HL-60 (cell line): Measurements from ENCODE around the gene SCAF4.

ENCODE experiments used
- DNase-seq, 2 experiments: peaks; one replicate each; pipeline ENCODE4 v3.0.0-alpha.2; 2010 to 2020; ENCODE audit warnings: low read depth in 1 of 2, low spot score in 1 of 2
- H3K27ac ChIP-seq: fragments of 250-450 bp; sonication (Bioruptor Pico); replicated peaks from 2 replicates; pipeline ENCODE4 v1.5.1; 2020; ENCODE audit warnings: mild to moderate bottlenecking, moderate library complexity
- H3K27me3 ChIP-seq: fragments of 250-450 bp; sonication (Bioruptor Pico); 2 replicates; pipeline ENCODE4 v1.5.1; 2021; ENCODE audit warnings: mild to moderate bottlenecking, moderate library complexity; ENCODE audit not compliant: insufficient read depth, poor library complexity, severe bottlenecking
- H3K4me3 ChIP-seq: replicated peaks from 2 replicates; pipeline ENCODE4 v1.5.1; 2011; ENCODE audit warnings: mild to moderate bottlenecking, control low read depth, low read length; ENCODE audit not compliant: insufficient read depth
- CTCF ChIP-seq: IDR thresholded peaks from one replicate; pipeline ENCODE4 v1.5.1; 2011; ENCODE audit warnings: low read length, control low read depth, inconsistent platforms; ENCODE audit not compliant: insufficient read depth
- GABPA ChIP-seq: IDR thresholded peaks from 2 replicates; pipeline ENCODE4 v1.6.1; 2012; ENCODE audit warnings: low read depth
- POLR2AphosphoS5 ChIP-seq: IDR thresholded peaks from 2 replicates; pipeline ENCODE4 v1.6.1; 2012; ENCODE audit warnings: low read depth
- SPI1 ChIP-seq: IDR thresholded peaks from 2 replicates; pipeline ENCODE4 v1.6.1; 2012; ENCODE audit warnings: low read depth, mild to moderate bottlenecking, borderline replicate concordance
- TF ChIP-seq, protein P1 (sequence below): IDR thresholded peaks from 2 replicates; pipeline ENCODE4 v1.6.1; 2012; ENCODE audit warnings: low read depth; ENCODE audit not compliant: insufficient replicate concordance

Gene SCAF4

DNA sequence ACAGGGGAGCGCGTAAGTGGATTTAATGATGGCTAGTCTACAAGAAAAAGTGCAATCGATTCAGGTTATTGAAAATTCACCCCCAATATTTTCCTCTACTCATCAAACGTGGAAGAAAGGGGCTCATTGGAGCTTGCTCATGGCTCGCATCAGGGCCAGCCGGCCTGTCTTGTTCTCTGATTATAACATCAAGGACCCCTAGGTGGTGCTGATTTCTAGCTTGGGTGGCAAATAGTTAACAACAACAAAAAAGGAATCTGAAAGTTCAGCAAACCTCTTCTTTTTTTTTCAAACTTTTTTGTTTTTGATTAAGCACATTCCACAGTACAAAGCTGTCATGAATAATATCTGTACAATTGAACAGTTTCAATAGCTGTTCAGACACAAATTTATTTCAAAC, 108.3 kb downstream of the SCAF4 start:
- Histone ChIP-seq H3K27me3 (no peaks in the 10 kb centered on the region), H3K4me3 (no peak overlapping the region), H3K27ac (no peak overlapping the region)
- TF ChIP-seq GABPA (no peak), POLR2AphosphoS5 (no peak), CTCF (no peak)
- no peak for DNase-seq

- Histone ChIP-seq H3K4me3 (no peak overlapping the region), H3K27ac (no peak overlapping the region), H3K27me3 (no peaks in the 10 kb centered on the region)
- DNase-seq = no peak
- TF ChIP-seq CTCF (no peak), SPI1 (no peak), POLR2AphosphoS5 (no peak), GABPA (no peak)
- TF ChIP-seq, protein P1, sequence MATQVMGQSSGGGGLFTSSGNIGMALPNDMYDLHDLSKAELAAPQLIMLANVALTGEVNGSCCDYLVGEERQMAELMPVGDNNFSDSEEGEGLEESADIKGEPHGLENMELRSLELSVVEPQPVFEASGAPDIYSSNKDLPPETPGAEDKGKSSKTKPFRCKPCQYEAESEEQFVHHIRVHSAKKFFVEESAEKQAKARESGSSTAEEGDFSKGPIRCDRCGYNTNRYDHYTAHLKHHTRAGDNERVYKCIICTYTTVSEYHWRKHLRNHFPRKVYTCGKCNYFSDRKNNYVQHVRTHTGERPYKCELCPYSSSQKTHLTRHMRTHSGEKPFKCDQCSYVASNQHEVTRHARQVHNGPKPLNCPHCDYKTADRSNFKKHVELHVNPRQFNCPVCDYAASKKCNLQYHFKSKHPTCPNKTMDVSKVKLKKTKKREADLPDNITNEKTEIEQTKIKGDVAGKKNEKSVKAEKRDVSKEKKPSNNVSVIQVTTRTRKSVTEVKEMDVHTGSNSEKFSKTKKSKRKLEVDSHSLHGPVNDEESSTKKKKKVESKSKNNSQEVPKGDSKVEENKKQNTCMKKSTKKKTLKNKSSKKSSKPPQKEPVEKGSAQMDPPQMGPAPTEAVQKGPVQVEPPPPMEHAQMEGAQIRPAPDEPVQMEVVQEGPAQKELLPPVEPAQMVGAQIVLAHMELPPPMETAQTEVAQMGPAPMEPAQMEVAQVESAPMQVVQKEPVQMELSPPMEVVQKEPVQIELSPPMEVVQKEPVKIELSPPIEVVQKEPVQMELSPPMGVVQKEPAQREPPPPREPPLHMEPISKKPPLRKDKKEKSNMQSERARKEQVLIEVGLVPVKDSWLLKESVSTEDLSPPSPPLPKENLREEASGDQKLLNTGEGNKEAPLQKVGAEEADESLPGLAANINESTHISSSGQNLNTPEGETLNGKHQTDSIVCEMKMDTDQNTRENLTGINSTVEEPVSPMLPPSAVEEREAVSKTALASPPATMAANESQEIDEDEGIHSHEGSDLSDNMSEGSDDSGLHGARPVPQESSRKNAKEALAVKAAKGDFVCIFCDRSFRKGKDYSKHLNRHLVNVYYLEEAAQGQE = no peak
These were observed 109.5 kb downstream of the SCAF4 start for GRCh38 chr21:31622397-31622796.
